Endothelial cell of umbilical vein (primary cell): ENCODE results near the gene TUFT1. TPM values are rescaled to one million over a fixed set of nuclear protein-coding genes. Genes with fewer than 3 reads are reported as not detected.

Source experiments
- BruUV-seq: library from RNA; stranded (reverse); fragments of 400-500 nt; replicated peaks from 2 replicates; lab custom pipeline; 2021; lab: Mats Ljungman, UMichigan
- CTCF ChIA-PET: fragments of 300-600, 350-600 bp; sonication (Branson Sonifier 250); formaldehyde crosslinking; loops from one replicate; lab custom pipeline; 2021; ENCODE audit warnings: antibody characterized with exemption, inconsistent platforms; lab: Charles Lee
- POLR2A ChIA-PET: fragments of 300-600, 350-600 bp; sonication (Branson Sonifier 250); formaldehyde crosslinking; loops from one replicate; lab custom pipeline; 2021; ENCODE audit warnings: antibody characterized with exemption, inconsistent platforms; lab: Charles Lee
- DNase-seq: peaks from one replicate; pipeline ENCODE4 v3.0.0-alpha.2; 2011; ENCODE audit warnings: low read depth, low spot score
- FAIRE-seq: peaks from 2 replicates; lab custom pipeline; 2011; peaks lifted over from hg19 to GRCh38; lab: Jason Lieb, UNC
- H2AFZ ChIP-seq: 2 replicates; pipeline ENCODE4 v1.6.0; 2012; ENCODE audit warnings: low read depth, low read length, control low read depth, inconsistent platforms
- H3K27ac ChIP-seq: 2 replicates; pipeline ENCODE4 v1.5.1; 2011; ENCODE audit warnings: low read depth, mild to moderate bottlenecking, control low read depth, low read length, moderate library complexity; ENCODE audit not compliant: insufficient read depth
- H3K27me3 ChIP-seq, 2 experiments: 2 replicates each; pipeline versions ENCODE4 v1.6.0 to v1.6.1; 2011; ENCODE audit warnings: low read length in 2 of 2, mixed read lengths in 1 of 2; ENCODE audit not compliant: control insufficient read depth in 2 of 2, insufficient read depth in 2 of 2
- H3K36me3 ChIP-seq, 2 experiments: 2 replicates in 1 of 2; 3 replicates in 1 of 2; pipeline ENCODE4 v1.5.1; 2011; ENCODE audit warnings: low read length in 2 of 2, mild to moderate bottlenecking in 1 of 2, moderate library complexity in 1 of 2; ENCODE audit not compliant: control insufficient read depth in 2 of 2, insufficient read depth in 2 of 2; ENCODE audit errors: extremely low read depth in 1 of 2
- H3K4me1 ChIP-seq: 3 replicates; pipeline ENCODE4 v1.5.1; 2011; ENCODE audit warnings: mild to moderate bottlenecking, low read length; ENCODE audit not compliant: control insufficient read depth, insufficient read depth; ENCODE audit errors: extremely low read depth
- H3K4me2 ChIP-seq: 2 replicates; pipeline ENCODE4 v1.6.1; 2011; ENCODE audit warnings: low read length, control low read depth, mixed read lengths; ENCODE audit not compliant: insufficient read depth
- H3K4me3 ChIP-seq, 3 experiments: fragments of 200-600 bp in 1 of 3; sonication (generic), shearing (Covaris generic) in 1 of 3; replicated peaks in 1 of 3; 2 replicates each; pipeline ENCODE4 v1.5.1; 2011 to 2016; ENCODE audit warnings: control low read depth in 3 of 3, low read length in 3 of 3, mild to moderate bottlenecking in 2 of 3, inconsistent platforms in 1 of 3, low read depth in 1 of 3, moderate library complexity in 1 of 3; ENCODE audit not compliant: insufficient read depth in 1 of 3
- H3K79me2 ChIP-seq: 2 replicates; pipeline ENCODE4 v1.6.0; 2012; ENCODE audit warnings: low read length, inconsistent platforms; ENCODE audit not compliant: control insufficient read depth, insufficient read depth
- H3K9ac ChIP-seq: replicated peaks from 2 replicates; pipeline ENCODE3; 2011; ENCODE audit warnings: low read length, control low read depth; ENCODE audit not compliant: insufficient read depth; ENCODE audit errors: extremely low read depth
- H3K9me1 ChIP-seq: replicated peaks from 3 replicates; pipeline ENCODE4 v1.6.0; 2011; ENCODE audit warnings: mild to moderate bottlenecking, low read length; ENCODE audit not compliant: control insufficient read depth, insufficient read depth; ENCODE audit errors: extremely low read depth
- H3K9me3 ChIP-seq: replicated peaks from 2 replicates; pipeline ENCODE4 v1.5.1; 2012; ENCODE audit warnings: low read length, inconsistent platforms; ENCODE audit not compliant: control insufficient read depth, insufficient read depth
- H4K20me1 ChIP-seq: replicated peaks from 2 replicates; pipeline ENCODE3; 2011; ENCODE audit warnings: mild to moderate bottlenecking, low read length; ENCODE audit not compliant: control insufficient read depth, insufficient read depth; ENCODE audit errors: extremely low read depth
- CTCF ChIP-seq, 2 donors: IDR thresholded peaks; 1 replicate in 1 of 2; 2 replicates in 1 of 2; pipeline ENCODE4 v1.5.1; 2011; ENCODE audit warnings: low read length in 2 of 2, mild to moderate bottlenecking in 2 of 2, moderate library complexity in 2 of 2, control low read depth in 1 of 2, inconsistent platforms in 1 of 2, low read depth in 1 of 2; ENCODE audit not compliant: insufficient read depth in 1 of 2; ENCODE audit errors: extremely low read depth in 1 of 2
- EZH2 ChIP-seq: IDR thresholded peaks from 2 replicates; pipeline ENCODE4 v1.6.1; 2012; ENCODE audit warnings: borderline replicate concordance, low read depth, mild to moderate bottlenecking, moderate library complexity, low read length, inconsistent platforms; ENCODE audit not compliant: severe bottlenecking
- GATA2 ChIP-seq: IDR thresholded peaks from 2 replicates; pipeline ENCODE4 v1.7.0; 2011; ENCODE audit warnings: low read depth, mild to moderate bottlenecking, moderate library complexity, mixed read lengths, low read length; ENCODE audit not compliant: insufficient read length, insufficient read depth
- MAX ChIP-seq: IDR thresholded peaks from 2 replicates; pipeline ENCODE4 v1.6.1; 2011; ENCODE audit not compliant: insufficient read depth, insufficient read length
- MYC ChIP-seq: IDR thresholded peaks from one replicate; pipeline ENCODE4 v1.6.1; 2011; ENCODE audit warnings: mild to moderate bottlenecking, low read depth, low read length
- POLR2AphosphoS5 ChIP-seq: IDR thresholded peaks from 2 replicates; pipeline ENCODE4 v1.6.1; 2012; ENCODE audit warnings: low read depth, mild to moderate bottlenecking, control low read depth, low read length, moderate library complexity; ENCODE audit not compliant: insufficient read depth
- dilution Hi-C: fragments of 300-500 bp; cut with MboI; formaldehyde crosslinking; loops from one replicate; pipeline ENCODE4 v1.15.0; 2019; ENCODE audit warnings: low sequenced_read_pairs; ENCODE audit not compliant: extremely low pct_ligation_motif_present
- intact Hi-C: fragments of 100-400 bp; cut with micrococcal nuclease; formaldehyde crosslinking; loops from one replicate; pipeline ENCODE4 v1.10.0; 2022
- polyA plus RNA-seq, 4 experiments: library from polyadenylated mRNA; depleted of rRNA in 3 of 4; stranded (reverse) in 3 of 4; unstranded in 1 of 4; fragments of >200 nt; gene quantifications; 2 replicates each; pipeline versions ENCODE4 v1.2.1 to v1.2.3, GENCODE V29; 2011 to 2012; ENCODE audit warnings: missing spikeins in 1 of 4
- total RNA-seq: library from RNA; stranded (reverse); gene quantifications from 2 replicates; pipeline ENCODE4 v1.2.3, GENCODE V29; 2021

Gene TUFT1
- total and polyA plus RNA-seq, 2 donors (not counting 3 experiments of a cell fraction or from before 2014, with no cell fraction given), result 4.3 to 5.1 TPM

GRCh38 chr1:151519667-151520066, 20.4 kb upstream of the TUFT1 start:
- Histone ChIP-seq H4K20me1 (no peaks in the 10 kb centered on the region), H3K27me3 (no peaks in the 10 kb centered on the region), H3K4me1 (no peaks in the 10 kb centered on the region), H3K79me2 (no peaks in the 10 kb centered on the region), H2AFZ (no peak overlapping the region), H3K27ac (no peak overlapping the region), H3K9me1 (no peaks in the 10 kb centered on the region), H3K4me3 (no peak overlapping the region), H3K9me3 (no peaks in the 10 kb centered on the region), H3K9ac (no peak overlapping the region), H3K4me2 (no peak overlapping the region), H3K36me3 (no peaks in the 10 kb centered on the region)
- no TSS peak for BruUV-seq
- intact Hi-C loops (no loop called here), dilution Hi-C loops (no loop called here)
- ChIA-PET CTCF (interaction anchor here (1.4 kb wide), 1 partner anchor 25 kb away, joined by 5 read pairs; no protein-coding TSS in a partner anchor), POLR2A (no interaction called here)
- no peak for TF ChIP-seq EZH2
- no peak for TF ChIP-seq MAX
- no peak for TF ChIP-seq GATA2
- TF ChIP-seq CTCF (IDR thresholded peaks at IDR 0.05; ENCODE audit: extremely low read depth in 1 of 2, insufficient read depth in 1 of 2, low read depth in 1 of 2, low read length in 2 of 2), result no peak
- TF ChIP-seq MYC, result no peak
- TF ChIP-seq POLR2AphosphoS5, result no peak
- DNase-seq (no peak), FAIRE-seq (no peak)
